ENCODE results near the gene ADAMTS1. TPM values are rescaled to one million over a fixed set of nuclear protein-coding genes. Genes with fewer than 3 reads are reported as not detected.

Gene ADAMTS1
- total RNA-seq, 1 donor from 2014 or later = 27.2 TPM

DNA sequence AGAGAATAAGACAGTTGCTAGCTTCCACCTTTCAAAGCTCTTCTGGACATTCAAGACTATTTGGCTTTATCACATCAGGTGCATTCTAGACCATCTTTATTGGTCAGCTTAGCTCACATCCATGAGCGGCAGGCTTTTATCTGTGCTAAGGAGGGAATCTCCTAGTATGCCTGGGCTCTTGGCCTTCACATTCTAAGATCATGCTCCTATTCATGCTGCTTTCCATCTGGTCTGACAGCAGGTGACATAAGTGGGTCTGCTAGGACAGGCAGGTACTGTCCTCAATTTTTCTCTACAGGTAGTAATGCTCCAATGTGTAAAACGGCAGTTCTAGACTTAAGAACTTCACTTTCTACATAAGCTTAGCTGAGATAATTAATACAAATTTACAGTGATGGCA lies 39.2 kb upstream of the ADAMTS1 start:
- Mint-ChIP-seq H3K4me3 (ENCODE audit: unreplicated experiment) (no peak overlapping the region), H3K27me3 (ENCODE audit: low read depth) (no peaks in the 10 kb centered on the region), H3K4me1 (ENCODE audit: low read depth) (peaks cover 6% of the 10 kb centered on the region), H3K27ac (ENCODE audit: unreplicated experiment) (no peak overlapping the region), H3K9me3 (ENCODE audit: low read depth) (no peaks in the 10 kb centered on the region), H3K36me3 (ENCODE audit: low read depth) (no peaks in the 10 kb centered on the region)
- DNase-seq (ENCODE audit: low spot score) = no peak
- TF ChIP-seq, protein P1, sequence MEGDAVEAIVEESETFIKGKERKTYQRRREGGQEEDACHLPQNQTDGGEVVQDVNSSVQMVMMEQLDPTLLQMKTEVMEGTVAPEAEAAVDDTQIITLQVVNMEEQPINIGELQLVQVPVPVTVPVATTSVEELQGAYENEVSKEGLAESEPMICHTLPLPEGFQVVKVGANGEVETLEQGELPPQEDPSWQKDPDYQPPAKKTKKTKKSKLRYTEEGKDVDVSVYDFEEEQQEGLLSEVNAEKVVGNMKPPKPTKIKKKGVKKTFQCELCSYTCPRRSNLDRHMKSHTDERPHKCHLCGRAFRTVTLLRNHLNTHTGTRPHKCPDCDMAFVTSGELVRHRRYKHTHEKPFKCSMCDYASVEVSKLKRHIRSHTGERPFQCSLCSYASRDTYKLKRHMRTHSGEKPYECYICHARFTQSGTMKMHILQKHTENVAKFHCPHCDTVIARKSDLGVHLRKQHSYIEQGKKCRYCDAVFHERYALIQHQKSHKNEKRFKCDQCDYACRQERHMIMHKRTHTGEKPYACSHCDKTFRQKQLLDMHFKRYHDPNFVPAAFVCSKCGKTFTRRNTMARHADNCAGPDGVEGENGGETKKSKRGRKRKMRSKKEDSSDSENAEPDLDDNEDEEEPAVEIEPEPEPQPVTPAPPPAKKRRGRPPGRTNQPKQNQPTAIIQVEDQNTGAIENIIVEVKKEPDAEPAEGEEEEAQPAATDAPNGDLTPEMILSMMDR (IDR thresholded peaks at IDR 0.05) = no peak

GRCh38 chr21:26883768-26884167 lies 38.6 kb upstream of the ADAMTS1 start:
- Mint-ChIP-seq H3K27ac (ENCODE audit: unreplicated experiment) (no peak overlapping the region), H3K9me3 (ENCODE audit: low read depth) (no peaks in the 10 kb centered on the region), H3K4me1 (ENCODE audit: low read depth) (peaks cover 6% of the 10 kb centered on the region), H3K27me3 (ENCODE audit: low read depth) (no peaks in the 10 kb centered on the region), H3K36me3 (ENCODE audit: low read depth) (no peaks in the 10 kb centered on the region), H3K4me3 (ENCODE audit: unreplicated experiment) (no peak overlapping the region)
- DNase-seq (ENCODE audit: low spot score) = no peak
- TF ChIP-seq, protein P1 (IDR thresholded peaks at IDR 0.05) = no peak

- Mint-ChIP-seq H3K4me3 (ENCODE audit: unreplicated experiment) (no peak overlapping the region), H3K9me3 (ENCODE audit: low read depth) (no peaks in the 10 kb centered on the region), H3K27me3 (ENCODE audit: low read depth) (no peaks in the 10 kb centered on the region), H3K4me1 (ENCODE audit: low read depth) (peaks cover 6% of the 10 kb centered on the region), H3K36me3 (ENCODE audit: low read depth) (no peaks in the 10 kb centered on the region), H3K27ac (ENCODE audit: unreplicated experiment) (no peak overlapping the region)
- DNase-seq (ENCODE audit: low spot score) = no peak
- TF ChIP-seq, protein P1 (IDR thresholded peaks at IDR 0.05) = peak; percentile 79
Observed at GRCh38 chr21:26881504-26882228, 36.5 kb upstream of the ADAMTS1 start.

DNA sequence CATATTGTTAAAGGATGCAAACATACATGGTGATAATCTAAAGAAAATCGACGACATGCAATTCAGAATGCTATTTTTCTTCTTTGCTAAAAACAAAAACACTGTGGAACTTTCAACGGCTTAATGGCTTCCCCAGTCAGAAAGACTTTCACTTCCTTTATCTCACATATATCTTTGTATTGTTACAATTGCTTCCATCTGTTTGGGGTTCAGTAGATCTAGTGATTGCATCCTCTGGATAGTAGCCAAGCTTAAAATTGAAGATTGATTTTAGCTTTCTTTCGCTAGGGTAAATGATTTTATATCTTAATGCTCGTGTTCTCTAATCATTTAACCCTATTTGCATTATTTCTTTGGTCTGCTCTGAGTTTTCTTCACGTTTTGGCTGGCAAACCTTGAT lies 31.8 kb upstream of the ADAMTS1 start:
- Mint-ChIP-seq H3K27me3 (ENCODE audit: low read depth) (no peaks in the 10 kb centered on the region), H3K4me1 (ENCODE audit: low read depth) (peaks cover 5% of the 10 kb centered on the region), H3K9me3 (ENCODE audit: low read depth) (peaks cover 8% of the 10 kb centered on the region), H3K27ac (ENCODE audit: unreplicated experiment) (no peak overlapping the region), H3K36me3 (ENCODE audit: low read depth) (peaks cover 2% of the 10 kb centered on the region), H3K4me3 (ENCODE audit: unreplicated experiment) (no peak overlapping the region)
- TF ChIP-seq, protein P1 (IDR thresholded peaks at IDR 0.05) = no peak
- DNase-seq (ENCODE audit: low spot score) = no peak

DNA sequence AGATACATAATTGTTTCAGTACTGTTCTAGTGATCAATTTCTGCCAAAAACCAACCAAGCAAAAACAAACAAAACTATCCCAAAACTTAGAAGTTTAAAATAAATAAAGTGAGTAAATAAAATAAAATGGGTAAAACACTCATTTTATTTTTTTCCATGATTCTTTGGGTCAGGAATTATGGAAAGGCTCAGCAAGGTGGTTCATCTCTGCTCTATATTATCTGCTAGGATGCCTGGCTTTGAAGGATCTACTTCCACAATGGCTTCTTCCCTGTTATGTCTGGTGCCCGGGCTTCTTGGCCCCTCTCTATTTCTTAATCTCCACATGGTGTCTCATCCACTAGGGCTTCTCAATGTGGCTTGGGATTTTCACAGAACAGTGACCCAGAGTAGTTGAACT lies 29.1 kb upstream of the ADAMTS1 start:
- no peaks in the 10 kb centered on the region for H3K4me1 Mint-ChIP-seq (ENCODE audit: low read depth)
- H3K27ac Mint-ChIP-seq (ENCODE audit: unreplicated experiment) = no peak overlapping the region
- TF ChIP-seq, protein P1 (IDR thresholded peaks at IDR 0.05) = no peak
- DNase-seq (ENCODE audit: low spot score) = no peak
- peaks cover 6% of the 10 kb centered on the region for H3K36me3 Mint-ChIP-seq (ENCODE audit: low read depth)
- no peaks in the 10 kb centered on the region for H3K27me3 Mint-ChIP-seq (ENCODE audit: low read depth)
- H3K4me3 Mint-ChIP-seq (ENCODE audit: unreplicated experiment) = no peak overlapping the region
- peaks cover 16% of the 10 kb centered on the region for H3K9me3 Mint-ChIP-seq (ENCODE audit: low read depth)

Measured in chondrocyte (in vitro differentiated cells).